ENCODE measurements around the gene CDH4. TPM values are rescaled to one million over a fixed set of nuclear protein-coding genes. Genes with fewer than 3 reads are reported as not detected.

CDH4 gene
- total RNA-seq, 6 donors from 2014 or later: 0.20 to 1.0 (median 0.40) TPM; not detected in 1

- DNase-seq: no peak
- H3K4me1 ChIP-seq: no peaks in the 10 kb centered on the region
- TF ChIP-seq EP300 (IDR thresholded peaks at IDR 0.05): no peak
- no peak for TF ChIP-seq POLR2AphosphoS5 (IDR thresholded peaks at IDR 0.05)
- H3K9me3 ChIP-seq: peaks cover 0 to 13% (median 6%) of the 10 kb centered on the region in 4 donors
- 78 to 81% methylated on average over 16 of the region's 16 CpGs for WGBS, 2 donors
- no peaks in the 10 kb centered on the region for H3K36me3 ChIP-seq
- H3K27me3 ChIP-seq: no peaks in the 10 kb centered on the region
- ATAC-seq (ENCODE audit: low FRiP score in 2 of 2): no peak
- H3K27ac ChIP-seq: no peak overlapping the region
- H3K4me3 ChIP-seq: no peak overlapping the region
Observed at GRCh38 chr20:61587681-61588289, 335.7 kb downstream of the CDH4 start.

- peak in 1 of 2 donors; percentile 80 for ATAC-seq (ENCODE audit: low FRiP score in 2 of 2)
- H3K36me3 ChIP-seq: no peaks in the 10 kb centered on the region
- no peak overlapping the region for H3K27ac ChIP-seq
- TF ChIP-seq CTCF (IDR thresholded peaks at IDR 0.05): no peak
- TF ChIP-seq POLR2A (IDR thresholded peaks at IDR 0.05): no peak
- no peak for TF ChIP-seq POLR2AphosphoS5 (IDR thresholded peaks at IDR 0.05)
- no peak for TF ChIP-seq EP300 (IDR thresholded peaks at IDR 0.05)
- WGBS, 2 donors: 29 to 35% methylated on average over 29 of the region's 29 CpGs
- H3K9me3 ChIP-seq: peaks cover 0 to 16% (median 7%) of the 10 kb centered on the region in 4 donors
- H3K27me3 ChIP-seq: no peaks in the 10 kb centered on the region
- no peak for DNase-seq
- no peak overlapping the region for H3K4me3 ChIP-seq
- no peaks in the 10 kb centered on the region for H3K4me1 ChIP-seq
Observed at GRCh38 chr20:61588411-61589385, 336.6 kb downstream of the CDH4 start.

- Histone ChIP-seq H3K4me1 (no peaks in the 10 kb centered on the region), H3K36me3 (no peaks in the 10 kb centered on the region), H3K27ac (no peak overlapping the region), H3K9me3 (peaks cover 0 to 16% (median 7%) of the 10 kb centered on the region in 4 donors), H3K4me3 (no peak overlapping the region), H3K27me3 (no peaks in the 10 kb centered on the region)
- ATAC-seq (ENCODE audit: low FRiP score in 2 of 2) (no peak), DNase-seq (no peak)
- WGBS, 2 donors: 74 to 78% methylated on average over 9 to 12 of the region's 12 CpGs
- TF ChIP-seq EP300 (IDR thresholded peaks at IDR 0.05): no peak
- no peak for TF ChIP-seq POLR2AphosphoS5 (IDR thresholded peaks at IDR 0.05)
- no peak for TF ChIP-seq CTCF (IDR thresholded peaks at IDR 0.05)
- TF ChIP-seq POLR2A (IDR thresholded peaks at IDR 0.05): no peak
Observed at GRCh38 chr20:61590236-61590635, 338.2 kb downstream of the CDH4 start.

GRCh38 chr20:61593516-61593915 is 341.5 kb downstream of the CDH4 start:
- ATAC-seq (ENCODE audit: low FRiP score in 2 of 2) (no peak), DNase-seq (no peak)
- H3K4me3 ChIP-seq: no peak overlapping the region
- H3K4me1 ChIP-seq: no peaks in the 10 kb centered on the region
- H3K36me3 ChIP-seq: no peaks in the 10 kb centered on the region
- TF ChIP-seq POLR2A (IDR thresholded peaks at IDR 0.05): no peak
- TF ChIP-seq POLR2AphosphoS5 (IDR thresholded peaks at IDR 0.05): no peak
- no peak for TF ChIP-seq CTCF (IDR thresholded peaks at IDR 0.05)
- TF ChIP-seq EP300 (IDR thresholded peaks at IDR 0.05): no peak
- WGBS, 2 donors: 71 to 92% methylated on average over 1 to 7 of the region's 7 CpGs
- H3K9me3 ChIP-seq: peaks cover 0 to 30% (median 11%) of the 10 kb centered on the region in 4 donors
- H3K27ac ChIP-seq: no peak overlapping the region
- H3K27me3 ChIP-seq: no peaks in the 10 kb centered on the region

- H3K4me1 ChIP-seq: no peaks in the 10 kb centered on the region
- H3K27me3 ChIP-seq: no peaks in the 10 kb centered on the region
- WGBS, 2 donors: 76 to 83% methylated on average over 4 to 8 of the region's 8 CpGs
- H3K9me3 ChIP-seq: peaks cover 0 to 30% (median 11%) of the 10 kb centered on the region in 4 donors
- DNase-seq: no peak
- no peak overlapping the region for H3K27ac ChIP-seq
- no peak for ATAC-seq (ENCODE audit: low FRiP score in 2 of 2)
- H3K36me3 ChIP-seq: no peaks in the 10 kb centered on the region
- H3K4me3 ChIP-seq: no peak overlapping the region
- TF ChIP-seq POLR2A (IDR thresholded peaks at IDR 0.05) (no peak), CTCF (IDR thresholded peaks at IDR 0.05) (no peak), EP300 (IDR thresholded peaks at IDR 0.05) (no peak), POLR2AphosphoS5 (IDR thresholded peaks at IDR 0.05) (no peak)
Observed at GRCh38 chr20:61594198-61594597, 342.1 kb downstream of the CDH4 start.

Data from upper lobe of left lung (tissue), 6 donors.